ENCODE results near the gene SLFNL1.

Gene SLFNL1

GRCh38 chr1:40985875-40986274 lies 35.6 kb downstream of the SLFNL1 start:
- FAIRE-seq = no peak

GRCh38 chr1:40985161-40985560 lies 36.4 kb downstream of the SLFNL1 start:
- FAIRE-seq = no peak

- FAIRE-seq = no peak
Observed at GRCh38 chr1:40984531-40984930, 37.0 kb downstream of the SLFNL1 start.

- FAIRE-seq = no peak
Observed at GRCh38 chr1:40984066-40984465, 37.5 kb downstream of the SLFNL1 start.

GRCh38 chr1:40983286-40983685 lies 38.2 kb downstream of the SLFNL1 start:
- no peak for FAIRE-seq

- no peak for FAIRE-seq
Observed at GRCh38 chr1:40982721-40983120, 38.8 kb downstream of the SLFNL1 start.

GRCh38 chr1:40981691-40982448 lies 39.7 kb downstream of the SLFNL1 start:
- no peak for FAIRE-seq

- no peak for FAIRE-seq
Observed at GRCh38 chr1:40980453-40981121, 40.9 kb downstream of the SLFNL1 start.

GRCh38 chr1:40980068-40980452 lies 41.5 kb downstream of the SLFNL1 start:
- no peak for FAIRE-seq

GRCh38 chr1:40979241-40980067 lies 42.1 kb downstream of the SLFNL1 start, which contains the start of gene CTPS1:
TSS of gene CTPS1 (plus strand) at chr1:40979696. CDS start at chr1:40983291, 3,595 bp downstream.
- FAIRE-seq = no peak

GRCh38 chr1:40978886-40979240 lies 42.7 kb downstream of the SLFNL1 start:
- no peak for FAIRE-seq

GRCh38 chr1:40977716-40978115 lies 43.8 kb downstream of the SLFNL1 start:
- FAIRE-seq = no peak

- FAIRE-seq = no peak
Observed at GRCh38 chr1:40976952-40977690, 44.4 kb downstream of the SLFNL1 start.

- no peak for FAIRE-seq
Observed at GRCh38 chr1:40974945-40975344, 46.6 kb downstream of the SLFNL1 start.

GRCh38 chr1:40973912-40974311 lies 47.6 kb downstream of the SLFNL1 start:
- no peak for FAIRE-seq

GRCh38 chr1:40971966-40972365 lies 49.6 kb downstream of the SLFNL1 start:
- FAIRE-seq = no peak

GRCh38 chr1:40969445-40969844 lies 52.1 kb downstream of the SLFNL1 start:
- no peak for FAIRE-seq

- no peak for FAIRE-seq
Observed at GRCh38 chr1:40966417-40966816, 55.1 kb downstream of the SLFNL1 start.

Measured in islet of Langerhans (tissue), 1 donor.